ENCODE measurements around the gene HCFC1R1.

HCFC1R1 gene

GRCh38 chr16:2990891-2991290, 32.9 kb downstream of the HCFC1R1 start:
- no peak for DNase-seq

- no peak for DNase-seq
These were observed 35.1 kb downstream of the HCFC1R1 start for GRCh38 chr16:2988590-2989099.

GRCh38 chr16:2987833-2988232, 35.9 kb downstream of the HCFC1R1 start:
- peak; percentile 83 for DNase-seq

GRCh38 chr16:2987286-2987685, 36.5 kb downstream of the HCFC1R1 start:
- DNase-seq = no peak

GRCh38 chr16:2986623-2987188, 37.0 kb downstream of the HCFC1R1 start:
- no peak for DNase-seq

- DNase-seq = peak; percentile 53
These were observed 37.8 kb downstream of the HCFC1R1 start for GRCh38 chr16:2985893-2986355.

- DNase-seq = no peak
These were observed 38.3 kb downstream of the HCFC1R1 start for GRCh38 chr16:2985462-2985861.

- DNase-seq = peak; percentile 71
These were observed 40.0 kb downstream of the HCFC1R1 start for GRCh38 chr16:2983706-2984136.

- no peak for DNase-seq
These were observed 41.3 kb downstream of the HCFC1R1 start for GRCh38 chr16:2982402-2982801.

GRCh38 chr16:2981899-2982250, 41.9 kb downstream of the HCFC1R1 start:
- DNase-seq = no peak

GRCh38 chr16:2981177-2981898, 42.4 kb downstream of the HCFC1R1 start:
- DNase-seq = no peak

- peak; percentile 88 for DNase-seq
These were observed 43.2 kb downstream of the HCFC1R1 start, which contains the start of gene PKMYT1 for GRCh38 chr16:2980227-2981176. PKMYT1 (minus strand) TSS chr16:2980446; CDS start chr16:2979657, 789 bp downstream.

- no peak for DNase-seq
These were observed 44.0 kb downstream of the HCFC1R1 start for GRCh38 chr16:2979669-2980226.

GRCh38 chr16:2977440-2977839, 46.3 kb downstream of the HCFC1R1 start:
- no peak for DNase-seq

- no peak for DNase-seq
These were observed 47.1 kb downstream of the HCFC1R1 start for GRCh38 chr16:2976673-2977072.

GRCh38 chr16:2976201-2976600, 47.5 kb downstream of the HCFC1R1 start:
- DNase-seq = no peak

GRCh38 chr16:2975161-2975795, 48.5 kb downstream of the HCFC1R1 start:
- no peak for DNase-seq

GRCh38 chr16:2974319-2975056, 49.3 kb downstream of the HCFC1R1 start:
- no peak for DNase-seq

GRCh38 chr16:2973605-2974318, 50.0 kb downstream of the HCFC1R1 start:
- no peak for DNase-seq

- DNase-seq = no peak
These were observed 50.6 kb downstream of the HCFC1R1 start for GRCh38 chr16:2973093-2973492.

Measured in NCI-H2171 (cell line).